Measurements from ENCODE around the gene COL8A1. TPM values are rescaled to one million over a fixed set of nuclear protein-coding genes. Genes with fewer than 3 reads are reported as not detected.

Gene COL8A1
- total RNA-seq, 2 experiments from 2014 or later: not detected

DNA sequence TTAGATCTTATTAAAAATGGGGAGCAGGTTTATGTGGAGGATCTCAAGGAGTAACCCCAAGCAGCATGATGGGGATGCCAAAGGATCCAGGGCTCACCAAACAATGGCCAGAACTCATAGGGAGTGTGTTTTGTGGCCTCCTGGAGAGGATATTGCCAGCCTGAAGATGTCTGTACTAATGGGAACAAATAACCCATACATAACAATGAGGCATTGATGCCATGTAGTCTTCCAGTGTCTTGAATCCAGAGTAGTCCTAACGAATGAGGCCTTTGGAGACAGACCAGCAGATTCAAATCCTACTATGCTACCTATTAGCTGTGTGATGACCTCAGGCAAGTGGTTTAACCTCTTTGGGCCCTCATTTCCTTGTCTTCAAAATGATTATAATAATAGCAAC, 134.3 kb downstream of the COL8A1 start:
- Histone ChIP-seq H3K4me1 (ENCODE audit: insufficient read depth, low read length) (no peaks in the 10 kb centered on the region), H3K27ac (ENCODE audit: low read depth in 1 of 2, low read length in 2 of 2) (no peak overlapping the region), H3K4me3 (ENCODE audit: low read length) (no peak overlapping the region), H3K9me3 (ENCODE audit: control insufficient read depth in 1 of 2, insufficient read depth in 1 of 2, low read length in 2 of 2) (no peaks in the 10 kb centered on the region), H3K36me3 (ENCODE audit: insufficient read depth, low read length) (no peaks in the 10 kb centered on the region), H3K27me3 (ENCODE audit: control insufficient read depth in 1 of 2, insufficient read depth in 2 of 2, low read length in 2 of 2) (no peaks in the 10 kb centered on the region)
- Mint-ChIP-seq H3K27me3 (peaks cover 21% of the 10 kb centered on the region), H3K4me1 (ENCODE audit: low read depth) (no peaks in the 10 kb centered on the region), H3K4me3 (no peak overlapping the region), H3K27ac (no peak overlapping the region), H3K36me3 (ENCODE audit: low read depth) (no peaks in the 10 kb centered on the region), H3K9me3 (no peaks in the 10 kb centered on the region)
- ATAC-seq (ENCODE audit: poor library complexity) (no peak), DNase-seq (no peak)
- TF ChIP-seq, protein P1, sequence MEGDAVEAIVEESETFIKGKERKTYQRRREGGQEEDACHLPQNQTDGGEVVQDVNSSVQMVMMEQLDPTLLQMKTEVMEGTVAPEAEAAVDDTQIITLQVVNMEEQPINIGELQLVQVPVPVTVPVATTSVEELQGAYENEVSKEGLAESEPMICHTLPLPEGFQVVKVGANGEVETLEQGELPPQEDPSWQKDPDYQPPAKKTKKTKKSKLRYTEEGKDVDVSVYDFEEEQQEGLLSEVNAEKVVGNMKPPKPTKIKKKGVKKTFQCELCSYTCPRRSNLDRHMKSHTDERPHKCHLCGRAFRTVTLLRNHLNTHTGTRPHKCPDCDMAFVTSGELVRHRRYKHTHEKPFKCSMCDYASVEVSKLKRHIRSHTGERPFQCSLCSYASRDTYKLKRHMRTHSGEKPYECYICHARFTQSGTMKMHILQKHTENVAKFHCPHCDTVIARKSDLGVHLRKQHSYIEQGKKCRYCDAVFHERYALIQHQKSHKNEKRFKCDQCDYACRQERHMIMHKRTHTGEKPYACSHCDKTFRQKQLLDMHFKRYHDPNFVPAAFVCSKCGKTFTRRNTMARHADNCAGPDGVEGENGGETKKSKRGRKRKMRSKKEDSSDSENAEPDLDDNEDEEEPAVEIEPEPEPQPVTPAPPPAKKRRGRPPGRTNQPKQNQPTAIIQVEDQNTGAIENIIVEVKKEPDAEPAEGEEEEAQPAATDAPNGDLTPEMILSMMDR (IDR thresholded peaks at IDR 0.05): no peak
- intact Hi-C loops (cut with DNase I, micrococcal nuclease): no loop called here
- ChIA-PET POLR2A (no interaction called here), CTCF (no interaction called here)

DNA sequence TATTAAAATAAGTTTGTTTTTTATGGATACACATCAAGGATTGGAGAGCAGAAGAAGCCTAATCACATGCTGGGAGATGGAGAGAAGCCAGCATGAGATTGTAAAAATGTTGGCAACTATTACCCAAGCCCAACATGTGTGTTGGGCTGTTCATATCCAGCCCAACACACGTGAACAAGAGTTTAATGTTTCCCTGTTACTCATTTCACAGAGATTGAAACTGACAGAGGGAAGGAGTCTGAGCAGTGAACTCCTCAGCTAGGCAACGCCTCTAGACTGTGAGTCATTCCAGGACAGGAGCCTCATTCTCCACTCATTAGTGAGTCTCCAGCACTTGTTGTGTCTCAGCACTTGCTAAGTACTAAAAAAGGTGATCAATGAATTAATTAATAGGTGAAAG, 136.1 kb downstream of the COL8A1 start:
- Mint-ChIP-seq H3K27me3 (peaks cover 36% of the 10 kb centered on the region), H3K4me1 (ENCODE audit: low read depth) (no peaks in the 10 kb centered on the region), H3K27ac (no peak overlapping the region), H3K4me3 (no peak overlapping the region), H3K36me3 (ENCODE audit: low read depth) (no peaks in the 10 kb centered on the region), H3K9me3 (no peaks in the 10 kb centered on the region)
- no peaks in the 10 kb centered on the region for H3K27me3 ChIP-seq (ENCODE audit: control insufficient read depth in 1 of 2, insufficient read depth in 2 of 2, low read length in 2 of 2)
- H3K27ac ChIP-seq (ENCODE audit: low read depth in 1 of 2, low read length in 2 of 2): no peak overlapping the region
- ChIA-PET POLR2A (no interaction called here), CTCF (no interaction called here)
- H3K9me3 ChIP-seq (ENCODE audit: control insufficient read depth in 1 of 2, insufficient read depth in 1 of 2, low read length in 2 of 2): no peaks in the 10 kb centered on the region
- no peak for ATAC-seq (ENCODE audit: poor library complexity)
- TF ChIP-seq, protein P1 (IDR thresholded peaks at IDR 0.05): no peak
- H3K36me3 ChIP-seq (ENCODE audit: insufficient read depth, low read length): no peaks in the 10 kb centered on the region
- intact Hi-C loops (cut with DNase I, micrococcal nuclease): no loop called here
- no peaks in the 10 kb centered on the region for H3K4me1 ChIP-seq (ENCODE audit: insufficient read depth, low read length)
- H3K4me3 ChIP-seq (ENCODE audit: low read length): no peak overlapping the region
- DNase-seq: no peak

DNA sequence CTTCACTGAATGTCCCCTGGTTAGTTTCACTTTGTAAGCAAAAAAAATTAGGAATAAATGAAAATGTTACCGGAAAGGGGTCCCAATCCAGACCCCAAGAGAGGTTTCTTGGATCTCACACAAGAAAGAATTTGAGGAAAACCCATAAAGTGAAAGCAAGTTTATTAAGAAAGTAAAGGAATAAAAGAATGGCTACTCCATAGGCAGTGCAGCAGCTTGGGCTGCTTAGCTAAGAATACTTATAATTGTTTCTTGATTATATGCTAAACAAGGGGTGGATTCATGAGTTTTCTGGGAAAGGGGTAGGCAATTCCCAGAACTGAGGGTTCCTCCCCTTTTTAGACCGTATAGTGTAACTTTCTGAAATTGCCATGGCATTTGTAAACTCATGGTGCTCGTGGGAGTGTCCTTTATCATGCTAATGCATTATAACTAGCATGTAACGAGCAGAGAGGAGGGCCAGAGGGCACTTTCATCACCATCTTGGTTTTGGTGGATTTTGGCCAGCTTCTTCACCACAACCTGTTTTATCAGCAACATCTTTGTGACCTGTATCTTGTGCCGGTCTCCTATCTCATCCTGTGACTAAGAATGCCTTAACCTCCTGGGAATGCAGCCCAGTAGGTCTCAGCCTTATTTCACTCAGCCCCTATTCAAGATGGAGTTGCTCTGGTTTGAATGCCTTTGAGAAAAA, 138.3 kb downstream of the COL8A1 start:
- H3K27ac ChIP-seq (ENCODE audit: low read depth in 1 of 2, low read length in 2 of 2): no peak overlapping the region
- Mint-ChIP-seq H3K36me3 (ENCODE audit: low read depth) (no peaks in the 10 kb centered on the region), H3K27me3 (peaks cover 41% of the 10 kb centered on the region), H3K9me3 (no peaks in the 10 kb centered on the region), H3K4me1 (ENCODE audit: low read depth) (peaks cover 5% of the 10 kb centered on the region), H3K4me3 (no peak overlapping the region), H3K27ac (no peak overlapping the region)
- H3K27me3 ChIP-seq (ENCODE audit: control insufficient read depth in 1 of 2, insufficient read depth in 2 of 2, low read length in 2 of 2): no peaks in the 10 kb centered on the region
- H3K9me3 ChIP-seq (ENCODE audit: control insufficient read depth in 1 of 2, insufficient read depth in 1 of 2, low read length in 2 of 2): no peaks in the 10 kb centered on the region
- H3K36me3 ChIP-seq (ENCODE audit: insufficient read depth, low read length): no peaks in the 10 kb centered on the region
- DNase-seq: no peak
- ChIA-PET CTCF (no interaction called here), POLR2A (no interaction called here)
- H3K4me3 ChIP-seq (ENCODE audit: low read length): no peak overlapping the region
- no peaks in the 10 kb centered on the region for H3K4me1 ChIP-seq (ENCODE audit: insufficient read depth, low read length)
- TF ChIP-seq, protein P1 (IDR thresholded peaks at IDR 0.05): no peak
- intact Hi-C loops (cut with DNase I, micrococcal nuclease): no loop called here
- ATAC-seq (ENCODE audit: poor library complexity): no peak

All from CD4-positive, alpha-beta T cell (primary cell).